PFSK-1 (cell line): ENCODE measurements around the gene KCNIP1.

Experiments used
- POLR2AphosphoS5 ChIP-seq: IDR thresholded peaks from 2 replicates; pipeline ENCODE4 v1.6.1; 2012; ENCODE audit warnings: low read depth, mild to moderate bottlenecking, control low read depth, low read length, moderate library complexity
- SIN3A ChIP-seq: IDR thresholded peaks from 2 replicates; pipeline ENCODE4 v1.6.1; 2012; ENCODE audit warnings: mild to moderate bottlenecking, low read length, moderate library complexity, borderline replicate concordance; ENCODE audit not compliant: insufficient read depth

GRCh38 chr5:170508660-170509347 is 5.0 kb downstream of the KCNIP1 start:
- TF ChIP-seq SIN3A (no peak), POLR2AphosphoS5 (no peak)
